Suppressor macrophage treated with lipopolysaccharide for 4 hours (primary cell): ENCODE results near the gene GALNT2.

Experiments used
- DNase-seq: peaks from one replicate; pipeline ENCODE4 v3.0.0-alpha.2; 2020

Gene GALNT2

GRCh38 chr1:230097370-230097769 lies 30.3 kb downstream of the GALNT2 start:
- no peak for DNase-seq

GRCh38 chr1:230098723-230099122 lies 31.7 kb downstream of the GALNT2 start:
- no peak for DNase-seq

GRCh38 chr1:230099465-230099864 lies 32.4 kb downstream of the GALNT2 start:
- no peak for DNase-seq

- no peak for DNase-seq
Measured at GRCh38 chr1:230100932-230101331, 33.9 kb downstream of the GALNT2 start.

- no peak for DNase-seq
Measured at GRCh38 chr1:230101556-230101955, 34.5 kb downstream of the GALNT2 start.

- no peak for DNase-seq
Measured at GRCh38 chr1:230102046-230102445, 35.0 kb downstream of the GALNT2 start.

GRCh38 chr1:230102472-230102871 lies 35.4 kb downstream of the GALNT2 start:
- no peak for DNase-seq

GRCh38 chr1:230103306-230104173 lies 36.5 kb downstream of the GALNT2 start:
- DNase-seq = no peak

GRCh38 chr1:230104395-230105244 lies 37.6 kb downstream of the GALNT2 start:
- peak; percentile 90 for DNase-seq

GRCh38 chr1:230105245-230105753 lies 38.3 kb downstream of the GALNT2 start:
- no peak for DNase-seq

- peak; percentile 89 for DNase-seq
Measured at GRCh38 chr1:230105754-230106625, 39.0 kb downstream of the GALNT2 start.

- no peak for DNase-seq
Measured at GRCh38 chr1:230107941-230108340, 40.9 kb downstream of the GALNT2 start.

GRCh38 chr1:230108580-230108979 lies 41.5 kb downstream of the GALNT2 start:
- DNase-seq = no peak

GRCh38 chr1:230109066-230109465 lies 42.0 kb downstream of the GALNT2 start:
- DNase-seq = no peak

GRCh38 chr1:230109895-230110667 lies 43.0 kb downstream of the GALNT2 start:
- no peak for DNase-seq

- DNase-seq = no peak
Measured at GRCh38 chr1:230110971-230111370, 43.9 kb downstream of the GALNT2 start.

- peak; percentile 37 for DNase-seq
Measured at GRCh38 chr1:230112131-230112701, 45.2 kb downstream of the GALNT2 start.

GRCh38 chr1:230112782-230113181 lies 45.7 kb downstream of the GALNT2 start:
- DNase-seq = no peak

GRCh38 chr1:230113235-230113592 lies 46.2 kb downstream of the GALNT2 start:
- DNase-seq = no peak

- peak; percentile 42 for DNase-seq
Measured at GRCh38 chr1:230113593-230114236, 46.7 kb downstream of the GALNT2 start.

GRCh38 chr1:230114237-230114651 lies 47.2 kb downstream of the GALNT2 start:
- no peak for DNase-seq
